ENCODE results near the gene EEFSEC.

GRCh38 chr3:128415773-128416577 is 262.7 kb downstream of the EEFSEC start:
- TF ChIP-seq CTCF (conservative IDR thresholded peaks at IDR 0.05; ENCODE audit: low read depth, low read length): no peak
- no peak for TF ChIP-seq EZH2 (IDR thresholded peaks at IDR 0.05; ENCODE audit: low read length, unreplicated experiment)
- no peak for TF ChIP-seq EZH2phosphoT487 (IDR thresholded peaks at IDR 0.05; ENCODE audit: borderline replicate concordance, low read length)

Measured in PC-3 (cell line).